ENCODE results near the gene STARD7. TPM values are rescaled to one million over a fixed set of nuclear protein-coding genes. Genes with fewer than 3 reads are reported as not detected.

The STARD7 gene
- total and polyA plus RNA-seq, 2 donors (not counting 1 experiment from before 2014, with no cell fraction given): 35.1 to 133 TPM

GRCh38 chr2:96153291-96153713, 55.3 kb downstream of the STARD7 start:
- H3K27me3 ChIP-seq (replicated peaks in 1 of 4; ENCODE audit: control extremely low read depth in 1 of 4, control insufficient read depth in 3 of 4, insufficient read depth in 4 of 4, low read length in 3 of 4): no peaks in the 10 kb centered on the region
- no peaks in the 10 kb centered on the region for H3K9me3 ChIP-seq (ENCODE audit: control extremely low read depth in 1 of 3, control insufficient read depth in 2 of 3, insufficient read depth in 1 of 3, low read length in 2 of 3)
- ChIA-PET POLR2A (no interaction called here), CTCF (interaction anchor here (1.6 to 23.6 kb wide), 3 partner anchors 10 to 17 kb away, joined by 6 to 1065 read pairs (median 29); partner anchors contain the start of gene ASTL)
- peaks cover 44 to 54% of the 10 kb centered on the region in 2 donors for H3K4me1 ChIP-seq (ENCODE audit: control insufficient read depth in 2 of 2, insufficient read depth in 2 of 2, low read length in 2 of 2)
- no peak overlapping the region for H2AFZ ChIP-seq (ENCODE audit: insufficient read depth, low read depth, low read length, poor library complexity, severe bottlenecking)
- H3K4me3 ChIP-seq (ENCODE audit: control extremely low read depth in 1 of 5, extremely low read depth in 1 of 5, insufficient read depth in 1 of 5, low read depth in 2 of 5, low read length in 4 of 5): no peak overlapping the region
- Mint-ChIP-seq H3K9me3 (ENCODE audit: insufficient read depth) (no peaks in the 10 kb centered on the region), H3K27ac (peak overlapping the region; percentile 68), H3K4me3 (no peak overlapping the region), H3K27me3 (no peaks in the 10 kb centered on the region), H3K4me1 (peaks cover 69% of the 10 kb centered on the region)
- no peaks in the 10 kb centered on the region for H3K79me2 ChIP-seq (ENCODE audit: control insufficient read depth, insufficient read depth, low read length)
- no peak for DNase-seq
- H3K9ac ChIP-seq (ENCODE audit: low read length): no peak overlapping the region
- intact Hi-C loops (cut with micrococcal nuclease): no loop called here
- TF ChIP-seq EZH2 (IDR thresholded peaks at IDR 0.05; ENCODE audit: borderline replicate concordance, insufficient read depth, low read depth, low read length, poor library complexity, severe bottlenecking): no peak
- WGBS (ENCODE audit: insufficient coverage): 92% methylated on average over 7 of the region's 7 CpGs
- no peak for ATAC-seq (ENCODE audit: low read depth)
- H3K27ac ChIP-seq (ENCODE audit: low read length in 2 of 2): no peak overlapping the region
- no peaks in the 10 kb centered on the region for H4K20me1 ChIP-seq (ENCODE audit: control insufficient read depth, insufficient read depth, low read length, poor library complexity, severe bottlenecking)
- H3K36me3 ChIP-seq (replicated peaks in 1 of 2; ENCODE audit: control extremely low read depth in 1 of 2, control insufficient read depth in 1 of 2, extremely low read depth in 1 of 2, insufficient read depth in 2 of 2, low read length in 1 of 2): no peaks in the 10 kb centered on the region
- no peak overlapping the region for H3K4me2 ChIP-seq (replicated peaks; ENCODE audit: low read depth, low read length, poor library complexity, severe bottlenecking)

- no peak for ATAC-seq (ENCODE audit: low read depth)
- WGBS (ENCODE audit: insufficient coverage): 84% methylated on average over 10 of the region's 13 CpGs
- H3K27ac ChIP-seq (ENCODE audit: low read length in 2 of 2): no peak overlapping the region
- H2AFZ ChIP-seq (ENCODE audit: insufficient read depth, low read depth, low read length, poor library complexity, severe bottlenecking): no peak overlapping the region
- no peak overlapping the region for H3K9ac ChIP-seq (ENCODE audit: low read length)
- no peaks in the 10 kb centered on the region for H3K9me3 Mint-ChIP-seq (ENCODE audit: insufficient read depth)
- intact Hi-C loops (cut with micrococcal nuclease): no loop called here
- H3K4me1 Mint-ChIP-seq: peaks cover 69% of the 10 kb centered on the region
- H3K27ac Mint-ChIP-seq: peak overlapping the region; percentile 68
- no peak overlapping the region for H3K4me3 ChIP-seq (ENCODE audit: control extremely low read depth in 1 of 5, extremely low read depth in 1 of 5, insufficient read depth in 1 of 5, low read depth in 2 of 5, low read length in 4 of 5)
- TF ChIP-seq EZH2 (IDR thresholded peaks at IDR 0.05; ENCODE audit: borderline replicate concordance, insufficient read depth, low read depth, low read length, poor library complexity, severe bottlenecking) (no peak), CTCF (IDR thresholded peaks at IDR 0.05) (no peak)
- H3K27me3 Mint-ChIP-seq: no peaks in the 10 kb centered on the region
- H3K79me2 ChIP-seq (ENCODE audit: control insufficient read depth, insufficient read depth, low read length): no peaks in the 10 kb centered on the region
- no peaks in the 10 kb centered on the region for H3K27me3 ChIP-seq (replicated peaks in 1 of 4; ENCODE audit: control extremely low read depth in 1 of 4, control insufficient read depth in 3 of 4, insufficient read depth in 4 of 4, low read length in 3 of 4)
- CTCF ChIA-PET: interaction anchor here (1.6 to 23.6 kb wide), 3 partner anchors 10 to 18 kb away, joined by 6 to 1065 read pairs (median 29); partner anchors contain the start of gene ASTL
- peaks cover 44 to 54% of the 10 kb centered on the region in 2 donors for H3K4me1 ChIP-seq (ENCODE audit: control insufficient read depth in 2 of 2, insufficient read depth in 2 of 2, low read length in 2 of 2)
- POLR2A ChIA-PET: interaction anchor here (0.6 to 0.9 kb wide), 2 partner anchors 55 to 161 kb away, joined by 3 to 5 read pairs; no protein-coding TSS in a partner anchor
- H3K4me3 Mint-ChIP-seq: no peak overlapping the region
- no peaks in the 10 kb centered on the region for H3K36me3 ChIP-seq (replicated peaks in 1 of 2; ENCODE audit: control extremely low read depth in 1 of 2, control insufficient read depth in 1 of 2, extremely low read depth in 1 of 2, insufficient read depth in 2 of 2, low read length in 1 of 2)
- peak; percentile 11 for DNase-seq
- H3K9me3 ChIP-seq (ENCODE audit: control extremely low read depth in 1 of 3, control insufficient read depth in 2 of 3, insufficient read depth in 1 of 3, low read length in 2 of 3): no peaks in the 10 kb centered on the region
- no peaks in the 10 kb centered on the region for H4K20me1 ChIP-seq (ENCODE audit: control insufficient read depth, insufficient read depth, low read length, poor library complexity, severe bottlenecking)
- no peak overlapping the region for H3K4me2 ChIP-seq (replicated peaks; ENCODE audit: low read depth, low read length, poor library complexity, severe bottlenecking)
These were observed 56.1 kb downstream of the STARD7 start for GRCh38 chr2:96152304-96153161.

Data from B cell (primary cell).